Measurements from ENCODE around the gene TFEB.

The TFEB gene

DNA sequence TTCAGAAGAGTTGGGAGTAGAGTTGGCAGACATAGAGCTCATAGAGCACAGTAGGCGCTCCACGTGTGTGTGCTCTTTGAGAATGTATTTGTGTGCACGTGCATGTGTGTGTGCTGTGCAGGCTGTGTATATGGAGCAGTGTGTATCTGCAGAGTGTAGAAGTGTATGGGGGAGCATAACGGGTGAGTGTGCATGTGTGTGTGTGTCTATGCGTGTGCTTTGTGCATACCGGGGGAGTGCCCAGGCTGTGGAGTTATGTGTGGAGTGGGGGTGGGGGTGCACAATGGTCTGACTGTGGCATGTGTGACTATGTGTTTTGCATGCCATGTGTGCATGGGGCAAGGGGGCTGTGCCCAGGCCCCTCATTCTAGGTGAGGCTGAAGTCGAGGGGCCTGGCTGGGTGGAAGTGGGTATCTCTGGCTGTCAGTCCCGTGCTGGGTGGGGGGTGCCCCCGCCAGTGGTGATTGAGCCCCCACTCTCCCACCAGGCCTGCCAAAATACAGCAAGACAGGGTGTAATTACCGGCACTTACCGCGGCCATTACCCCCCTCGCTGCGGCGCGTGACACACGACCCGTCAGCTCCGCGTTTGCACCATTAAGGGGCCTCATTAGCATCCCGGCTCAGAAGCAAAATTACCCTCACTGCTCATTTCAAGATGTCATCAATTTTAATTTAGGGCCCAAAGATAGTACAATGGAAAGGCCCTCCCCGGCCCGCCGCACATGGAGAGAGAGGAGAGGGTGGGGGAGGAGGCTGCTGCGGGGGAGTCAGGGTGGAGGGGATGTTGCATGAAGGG, 58.1 kb downstream of the TFEB start:
- Histone ChIP-seq H3K27me3 (ENCODE audit: insufficient read depth, poor library complexity, severe bottlenecking) (peaks cover 10% of the 10 kb centered on the region), H3K4me3 (replicated peaks; ENCODE audit: insufficient read depth, low read length) (no peak overlapping the region), H3K27ac (replicated peaks) (no peak overlapping the region)
- no peak for DNase-seq (ENCODE audit: low read depth in 1 of 2, low spot score in 1 of 2)
- TF ChIP-seq, protein P1, sequence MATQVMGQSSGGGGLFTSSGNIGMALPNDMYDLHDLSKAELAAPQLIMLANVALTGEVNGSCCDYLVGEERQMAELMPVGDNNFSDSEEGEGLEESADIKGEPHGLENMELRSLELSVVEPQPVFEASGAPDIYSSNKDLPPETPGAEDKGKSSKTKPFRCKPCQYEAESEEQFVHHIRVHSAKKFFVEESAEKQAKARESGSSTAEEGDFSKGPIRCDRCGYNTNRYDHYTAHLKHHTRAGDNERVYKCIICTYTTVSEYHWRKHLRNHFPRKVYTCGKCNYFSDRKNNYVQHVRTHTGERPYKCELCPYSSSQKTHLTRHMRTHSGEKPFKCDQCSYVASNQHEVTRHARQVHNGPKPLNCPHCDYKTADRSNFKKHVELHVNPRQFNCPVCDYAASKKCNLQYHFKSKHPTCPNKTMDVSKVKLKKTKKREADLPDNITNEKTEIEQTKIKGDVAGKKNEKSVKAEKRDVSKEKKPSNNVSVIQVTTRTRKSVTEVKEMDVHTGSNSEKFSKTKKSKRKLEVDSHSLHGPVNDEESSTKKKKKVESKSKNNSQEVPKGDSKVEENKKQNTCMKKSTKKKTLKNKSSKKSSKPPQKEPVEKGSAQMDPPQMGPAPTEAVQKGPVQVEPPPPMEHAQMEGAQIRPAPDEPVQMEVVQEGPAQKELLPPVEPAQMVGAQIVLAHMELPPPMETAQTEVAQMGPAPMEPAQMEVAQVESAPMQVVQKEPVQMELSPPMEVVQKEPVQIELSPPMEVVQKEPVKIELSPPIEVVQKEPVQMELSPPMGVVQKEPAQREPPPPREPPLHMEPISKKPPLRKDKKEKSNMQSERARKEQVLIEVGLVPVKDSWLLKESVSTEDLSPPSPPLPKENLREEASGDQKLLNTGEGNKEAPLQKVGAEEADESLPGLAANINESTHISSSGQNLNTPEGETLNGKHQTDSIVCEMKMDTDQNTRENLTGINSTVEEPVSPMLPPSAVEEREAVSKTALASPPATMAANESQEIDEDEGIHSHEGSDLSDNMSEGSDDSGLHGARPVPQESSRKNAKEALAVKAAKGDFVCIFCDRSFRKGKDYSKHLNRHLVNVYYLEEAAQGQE (IDR thresholded peaks at IDR 0.05; ENCODE audit: insufficient replicate concordance, low read depth): no peak
- TF ChIP-seq POLR2AphosphoS5 (IDR thresholded peaks at IDR 0.05; ENCODE audit: low read depth) (no peak), SPI1 (IDR thresholded peaks at IDR 0.05; ENCODE audit: borderline replicate concordance, low read depth) (no peak), GABPA (IDR thresholded peaks at IDR 0.05; ENCODE audit: low read depth) (no peak)
- TF ChIP-seq, protein P2, sequence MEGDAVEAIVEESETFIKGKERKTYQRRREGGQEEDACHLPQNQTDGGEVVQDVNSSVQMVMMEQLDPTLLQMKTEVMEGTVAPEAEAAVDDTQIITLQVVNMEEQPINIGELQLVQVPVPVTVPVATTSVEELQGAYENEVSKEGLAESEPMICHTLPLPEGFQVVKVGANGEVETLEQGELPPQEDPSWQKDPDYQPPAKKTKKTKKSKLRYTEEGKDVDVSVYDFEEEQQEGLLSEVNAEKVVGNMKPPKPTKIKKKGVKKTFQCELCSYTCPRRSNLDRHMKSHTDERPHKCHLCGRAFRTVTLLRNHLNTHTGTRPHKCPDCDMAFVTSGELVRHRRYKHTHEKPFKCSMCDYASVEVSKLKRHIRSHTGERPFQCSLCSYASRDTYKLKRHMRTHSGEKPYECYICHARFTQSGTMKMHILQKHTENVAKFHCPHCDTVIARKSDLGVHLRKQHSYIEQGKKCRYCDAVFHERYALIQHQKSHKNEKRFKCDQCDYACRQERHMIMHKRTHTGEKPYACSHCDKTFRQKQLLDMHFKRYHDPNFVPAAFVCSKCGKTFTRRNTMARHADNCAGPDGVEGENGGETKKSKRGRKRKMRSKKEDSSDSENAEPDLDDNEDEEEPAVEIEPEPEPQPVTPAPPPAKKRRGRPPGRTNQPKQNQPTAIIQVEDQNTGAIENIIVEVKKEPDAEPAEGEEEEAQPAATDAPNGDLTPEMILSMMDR (IDR thresholded peaks at IDR 0.05; ENCODE audit: insufficient read depth, low read length): no peak

DNA sequence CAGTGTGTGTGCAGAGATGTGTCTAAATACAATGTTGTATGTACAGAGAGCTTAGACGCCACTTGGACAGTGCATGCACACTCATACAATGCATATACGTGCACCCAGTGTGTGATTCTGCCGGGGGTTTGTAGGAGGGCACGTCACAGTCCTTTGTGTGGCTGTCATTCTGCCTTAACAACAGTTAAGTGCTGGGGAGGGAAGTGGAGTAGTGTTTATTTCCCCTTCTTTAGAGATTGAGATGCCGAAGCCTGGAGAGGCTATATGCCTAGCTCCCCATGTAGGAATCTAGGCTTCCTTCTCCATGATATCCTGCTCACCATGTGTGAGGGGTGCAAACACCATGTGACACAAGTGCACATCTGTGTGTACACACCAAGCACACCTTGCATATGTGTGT, 59.0 kb downstream of the TFEB start:
- H3K27ac ChIP-seq (replicated peaks): no peak overlapping the region
- no peak for DNase-seq (ENCODE audit: low read depth in 1 of 2, low spot score in 1 of 2)
- TF ChIP-seq, protein P2 (IDR thresholded peaks at IDR 0.05; ENCODE audit: insufficient read depth, low read length): no peak
- TF ChIP-seq, protein P1 (IDR thresholded peaks at IDR 0.05; ENCODE audit: insufficient replicate concordance, low read depth): no peak
- peak; percentile 11; the same call in 1 of the 2 replicates for TF ChIP-seq SPI1 (IDR thresholded peaks at IDR 0.05; ENCODE audit: borderline replicate concordance, low read depth)
- no peak overlapping the region for H3K4me3 ChIP-seq (replicated peaks; ENCODE audit: insufficient read depth, low read length)
- H3K27me3 ChIP-seq (ENCODE audit: insufficient read depth, poor library complexity, severe bottlenecking): peaks cover 10% of the 10 kb centered on the region

DNA sequence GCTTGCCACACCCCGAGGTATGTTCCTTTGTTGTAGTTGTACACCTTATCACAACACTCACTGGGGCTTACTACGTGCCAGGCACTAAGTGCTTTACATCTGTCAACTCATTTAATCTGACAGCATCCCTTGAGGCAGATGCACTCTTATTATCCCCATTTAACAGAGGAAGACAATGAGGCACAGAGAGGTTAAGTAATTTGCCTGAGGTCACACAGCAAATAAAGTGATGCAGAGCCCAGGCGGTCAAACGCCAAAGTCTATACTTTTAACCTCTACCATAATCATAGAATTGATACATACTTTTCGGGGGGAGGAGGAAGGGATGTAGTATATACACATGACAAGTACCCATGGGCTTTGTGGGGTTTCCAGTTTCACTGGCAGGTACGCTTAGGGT, 59.4 kb downstream of the TFEB start:
- Histone ChIP-seq H3K4me3 (replicated peaks; ENCODE audit: insufficient read depth, low read length) (no peak overlapping the region), H3K27ac (replicated peaks) (no peak overlapping the region), H3K27me3 (ENCODE audit: insufficient read depth, poor library complexity, severe bottlenecking) (peaks cover 10% of the 10 kb centered on the region)
- no peak for TF ChIP-seq SPI1 (IDR thresholded peaks at IDR 0.05; ENCODE audit: borderline replicate concordance, low read depth)
- no peak for TF ChIP-seq POLR2AphosphoS5 (IDR thresholded peaks at IDR 0.05; ENCODE audit: low read depth)
- TF ChIP-seq GABPA (IDR thresholded peaks at IDR 0.05; ENCODE audit: low read depth): no peak
- TF ChIP-seq, protein P2 (IDR thresholded peaks at IDR 0.05; ENCODE audit: insufficient read depth, low read length): no peak
- TF ChIP-seq, protein P1 (IDR thresholded peaks at IDR 0.05; ENCODE audit: insufficient replicate concordance, low read depth): no peak
- no peak for DNase-seq (ENCODE audit: low read depth in 1 of 2, low spot score in 1 of 2)
